MM.1S (cell line): ENCODE measurements around the gene CDC42EP5.
A peak's percentile ranks its signal among the peaks of the same experiment; 100 is the strongest.

Source experiments
- DNase-seq: peaks from one replicate; pipeline ENCODE4 v3.0.0-alpha.2; 2015
- H2AFZ ChIP-seq: fragments of 300-600 bp; sonication (generic); 2 replicates; pipeline ENCODE4 v1.6.0; 2016; ENCODE audit warnings: antibody characterized with exemption, low read length
- H3F3A ChIP-seq: fragments of 300-600 bp; sonication (generic); 2 replicates; pipeline ENCODE4 v1.6.1; 2016; ENCODE audit warnings: mild to moderate bottlenecking, antibody characterized with exemption, low read length, moderate library complexity, mixed read lengths; ENCODE audit not compliant: insufficient read depth
- H3K27ac ChIP-seq: fragments of 300-600 bp; sonication (generic); 2 replicates; pipeline ENCODE4 v1.5.1; 2016; ENCODE audit warnings: mild to moderate bottlenecking, low read length
- H3K27me3 ChIP-seq: fragments of 300-600 bp; sonication (generic); replicated peaks from 2 replicates; pipeline ENCODE4 v1.6.0; 2016; ENCODE audit warnings: low read length; ENCODE audit not compliant: insufficient read depth
- H3K36me3 ChIP-seq: fragments of 300-600 bp; sonication (generic); replicated peaks from 2 replicates; pipeline ENCODE4 v1.6.1; 2016; ENCODE audit warnings: mild to moderate bottlenecking, low read length, mixed read lengths; ENCODE audit not compliant: insufficient read depth
- H3K4me1 ChIP-seq: fragments of 300-600 bp; sonication (generic); 2 replicates; pipeline ENCODE4 v1.6.1; 2016; ENCODE audit warnings: low read length, mixed read lengths
- H3K4me2 ChIP-seq: fragments of 300-600 bp; sonication (generic); 2 replicates; pipeline ENCODE4 v1.6.0; 2016; ENCODE audit warnings: low read depth, low read length
- H3K4me3 ChIP-seq: fragments of 300-600 bp; sonication (generic); 2 replicates; pipeline ENCODE4 v1.5.1; 2016; ENCODE audit warnings: low read length, mixed read lengths
- H3K79me2 ChIP-seq: fragments of 300-600 bp; sonication (generic); 2 replicates; pipeline ENCODE4 v1.6.1; 2016; ENCODE audit warnings: mixed run types, low read length, mixed read lengths
- H3K9ac ChIP-seq: fragments of 300-600 bp; sonication (generic); 2 replicates; pipeline ENCODE4 v1.6.1; 2016; ENCODE audit warnings: low read length, mixed read lengths
- H3K9me2 ChIP-seq: fragments of 300-600 bp; sonication (generic); replicated peaks from 2 replicates; pipeline ENCODE4 v1.6.1; 2016; ENCODE audit warnings: mild to moderate bottlenecking, low read length, mixed read lengths; ENCODE audit not compliant: insufficient read depth
- H3K9me3 ChIP-seq: fragments of 300-600 bp; sonication (generic); replicated peaks from 2 replicates; pipeline ENCODE4 v1.6.1; 2016; ENCODE audit warnings: mild to moderate bottlenecking, low read length, mixed read lengths; ENCODE audit not compliant: insufficient read depth
- H4K20me1 ChIP-seq: fragments of 300-600 bp; sonication (generic); 2 replicates; pipeline ENCODE4 v1.6.1; 2016; ENCODE audit warnings: mild to moderate bottlenecking, low read length, moderate library complexity, mixed read lengths; ENCODE audit not compliant: insufficient read depth
- CTCF ChIP-seq: fragments of 300-600 bp; sonication (generic); IDR thresholded peaks from 2 replicates; pipeline ENCODE4 v1.5.1; 2016; ENCODE audit warnings: antibody characterized with exemption, low read length, mixed read lengths
- EZH2 ChIP-seq: fragments of 300-600 bp; sonication (generic); optimal IDR thresholded peaks from 2 replicates; pipeline ENCODE3; 2017; ENCODE audit warnings: low read depth, mild to moderate bottlenecking, antibody characterized with exemption, low read length, mixed read lengths
- EZH2phosphoT487 ChIP-seq: fragments of 300-600 bp; sonication (generic); IDR thresholded peaks from 2 replicates; pipeline ENCODE4 v1.6.1; 2018; ENCODE audit warnings: antibody characterized with exemption, low read length

The CDC42EP5 gene

GRCh38 chr19:54462655-54463530 is 10.2 kb downstream of the CDC42EP5 start:
- Histone ChIP-seq H3K36me3 (0 out of 2 replicates have a peak, but pooled peaks cover 3% of the 10 kb centered on the region), H3K4me3 (peak overlapping the region; percentile 72), H4K20me1 (peaks cover 6% of the 10 kb centered on the region), H3K4me1 (peaks cover 5% of the 10 kb centered on the region; the same call in 1 of the 2 replicates), H3K79me2 (peaks cover 26% of the 10 kb centered on the region; the same call in 1 of the 2 replicates), H3K9me3 (no peaks in the 10 kb centered on the region), H3K9ac (peak overlapping the region; percentile 75), H3K27me3 (peaks cover 15% of the 10 kb centered on the region), H3F3A (peaks cover 16% of the 10 kb centered on the region), H3K4me2 (peak overlapping the region; percentile 93), H3K9me2 (no peaks in the 10 kb centered on the region), H3K27ac (peak overlapping the region; percentile 94; the same call in 1 of the 2 replicates), H2AFZ (peak overlapping the region; percentile 83)
- peak; percentile 59 for DNase-seq
- TF ChIP-seq EZH2: no peak
- no peak for TF ChIP-seq EZH2phosphoT487
- no peak for TF ChIP-seq CTCF

- peaks cover 9% of the 10 kb centered on the region; the same call in 1 of the 2 replicates for H3K27me3 ChIP-seq
- peaks cover 6% of the 10 kb centered on the region for H4K20me1 ChIP-seq
- H3K36me3 ChIP-seq: peaks cover 4% of the 10 kb centered on the region; the same call in 1 of the 2 replicates
- no peak for DNase-seq
- peaks cover 5% of the 10 kb centered on the region; the same call in 1 of the 2 replicates for H3K4me1 ChIP-seq
- no peaks in the 10 kb centered on the region for H3K9me3 ChIP-seq
- no peak overlapping the region for H3K9ac ChIP-seq
- H3K4me3 ChIP-seq: no peak overlapping the region
- peaks cover 16% of the 10 kb centered on the region for H3F3A ChIP-seq
- no peak overlapping the region for H3K27ac ChIP-seq
- H2AFZ ChIP-seq: no peak overlapping the region
- H3K9me2 ChIP-seq: no peaks in the 10 kb centered on the region
- TF ChIP-seq CTCF: no peak
- TF ChIP-seq EZH2phosphoT487: no peak
- H3K4me2 ChIP-seq: peak overlapping the region; percentile 93; the same call in 1 of the 2 replicates
- H3K79me2 ChIP-seq: peaks cover 31% of the 10 kb centered on the region; the same call in 1 of the 2 replicates
These were observed 10.9 kb downstream of the CDC42EP5 start for GRCh38 chr19:54462047-54462654.

- Histone ChIP-seq H3K79me2 (peaks cover 31% of the 10 kb centered on the region; the same call in 1 of the 2 replicates), H3K4me3 (no peak overlapping the region), H3K27ac (no peak overlapping the region), H2AFZ (no peak overlapping the region), H3K9me2 (no peaks in the 10 kb centered on the region), H3K9ac (no peak overlapping the region), H3K27me3 (peaks cover 6% of the 10 kb centered on the region; the same call in 1 of the 2 replicates), H3K36me3 (peaks cover 4% of the 10 kb centered on the region), H3K9me3 (no peaks in the 10 kb centered on the region), H3K4me2 (no peak overlapping the region), H3F3A (peaks cover 16% of the 10 kb centered on the region), H3K4me1 (peaks cover 5% of the 10 kb centered on the region; the same call in 1 of the 2 replicates), H4K20me1 (peaks cover 6% of the 10 kb centered on the region)
- DNase-seq: no peak
- TF ChIP-seq EZH2 (no peak), EZH2phosphoT487 (no peak), CTCF (no peak)
These were observed 11.5 kb downstream of the CDC42EP5 start for GRCh38 chr19:54461613-54462012.
